SK-N-SH (cell line): Measurements from ENCODE around the gene MNX1. TPM values are rescaled to one million over a fixed set of nuclear protein-coding genes. Genes with fewer than 3 reads are reported as not detected.

Experiments used
- CTCF ChIA-PET: fragments of 300-600, 350-600 bp; formaldehyde crosslinking; extraction: SDS; loops from one replicate; lab custom pipeline; 2021; lab: Yijun Ruan, JAX
- POLR2A ChIA-PET: fragments of 350-600 bp; sonication (Branson Sonifier 250); formaldehyde crosslinking; extraction: SDS; loops from one replicate; lab custom pipeline; 2020; ENCODE audit warnings: antibody characterized with exemption, inconsistent platforms; lab: Yijun Ruan, JAX
- DNase-seq: peaks from one replicate; pipeline ENCODE4 v3.0.0; 2012
- H2AFZ ChIP-seq: fragments of 200-600 bp; sonication (generic); 2 replicates; pipeline ENCODE4 v1.8.1; 2016; ENCODE audit warnings: antibody characterized with exemption, mild to moderate bottlenecking, low read depth
- H3F3A ChIP-seq: fragments of 200-600 bp; sonication (generic); replicated peaks from 2 replicates; pipeline ENCODE3; 2016; ENCODE audit warnings: antibody characterized with exemption, mild to moderate bottlenecking; ENCODE audit not compliant: insufficient read depth
- H3K27ac ChIP-seq, 2 experiments: fragments of 200-500 bp in 1 of 2; fragments of 200-600 bp in 1 of 2; sonication (Bioruptor generic) in 1 of 2; sonication (generic), shearing (Covaris generic) in 1 of 2; 2 replicates each; pipeline versions ENCODE4 v1.5.1 to v1.6.1; 2014 to 2016; ENCODE audit warnings: low read depth in 2 of 2, inconsistent platforms in 1 of 2, low read length in 1 of 2, mild to moderate bottlenecking in 1 of 2, mixed read lengths in 1 of 2
- H3K27me3 ChIP-seq: fragments of 200-600 bp; sonication (generic), shearing (Covaris generic); 2 replicates; pipeline ENCODE4 v1.6.1; 2016; ENCODE audit warnings: mixed run types; ENCODE audit not compliant: insufficient read depth
- H3K36me3 ChIP-seq, 2 experiments: fragments of 200-500 bp in 1 of 2; fragments of 200-600 bp in 1 of 2; sonication (Bioruptor generic) in 1 of 2; sonication (generic) in 1 of 2; replicated peaks in 1 of 2; 2 replicates each; pipeline versions ENCODE3 to v1.5.1; 2014 to 2016; ENCODE audit warnings: low read length in 1 of 2, mild to moderate bottlenecking in 1 of 2; ENCODE audit not compliant: insufficient read depth in 2 of 2, control insufficient read depth in 1 of 2
- H3K4me1 ChIP-seq, 2 experiments: fragments of 200-500 bp in 1 of 2; fragments of 200-600 bp in 1 of 2; sonication (Bioruptor generic) in 1 of 2; sonication (generic), shearing (Covaris generic) in 1 of 2; 2 replicates each; pipeline versions ENCODE4 v1.5.1 to v1.6.1; 2014 to 2016; ENCODE audit warnings: low read depth in 1 of 2, low read length in 1 of 2, mixed run types in 1 of 2; ENCODE audit not compliant: insufficient read depth in 2 of 2, control insufficient read depth in 1 of 2
- H3K4me2 ChIP-seq: fragments of 200-600 bp; sonication (generic), shearing (Covaris generic); 2 replicates; pipeline ENCODE4 v1.6.1; 2017; ENCODE audit warnings: mixed run types
- H3K4me3 ChIP-seq, 2 experiments: fragments of 200-500 bp in 1 of 2; fragments of 200-600 bp in 1 of 2; sonication (Bioruptor generic) in 1 of 2; sonication (generic), shearing (Covaris generic) in 1 of 2; 2 replicates each; pipeline versions ENCODE4 v1.5.1 to v1.8.1; 2014 to 2016; ENCODE audit warnings: low read depth in 2 of 2, inconsistent platforms in 1 of 2, low read length in 1 of 2, mild to moderate bottlenecking in 1 of 2, mixed read lengths in 1 of 2, moderate library complexity in 1 of 2
- H3K79me2 ChIP-seq: fragments of 200-600 bp; sonication (generic); 2 replicates; pipeline ENCODE4 v1.8.1; 2017; ENCODE audit warnings: mild to moderate bottlenecking; ENCODE audit not compliant: insufficient read depth
- H3K9ac ChIP-seq: fragments of 200-600 bp; sonication (generic); 2 replicates; pipeline ENCODE4 v1.6.1; 2017; ENCODE audit warnings: mixed run types
- H3K9me2 ChIP-seq: fragments of 200-600 bp; sonication (generic); 2 replicates; pipeline ENCODE4 v1.6.1; 2017; ENCODE audit warnings: mixed run types
- H3K9me3 ChIP-seq: fragments of 200-600 bp; sonication (generic); 2 replicates; pipeline ENCODE4 v1.6.1; 2017; ENCODE audit warnings: mixed run types, mild to moderate bottlenecking, moderate library complexity
- H4K20me1 ChIP-seq: fragments of 200-600 bp; sonication (generic); 2 replicates; pipeline ENCODE4 v1.6.1; 2017; ENCODE audit warnings: mild to moderate bottlenecking, mixed run types; ENCODE audit not compliant: insufficient read depth
- ELF1 ChIP-seq: IDR thresholded peaks from 2 replicates; pipeline ENCODE4 v1.4.0; 2012
- EP300 ChIP-seq, 2 experiments: IDR thresholded peaks; 2 replicates each; pipeline versions ENCODE4 v1.4.0 to v1.6.1; 2012; ENCODE audit warnings: borderline replicate concordance in 1 of 2, low read depth in 1 of 2, low read length in 1 of 2
- EZH2phosphoT487 ChIP-seq: fragments of 200-600 bp; sonication (generic); IDR thresholded peaks from 2 replicates; pipeline ENCODE4 v1.6.1; 2017; ENCODE audit warnings: low read depth, mixed run types, mild to moderate bottlenecking, antibody characterized with exemption, moderate library complexity, borderline replicate concordance
- FOSL2 ChIP-seq: IDR thresholded peaks from 2 replicates; pipeline ENCODE4 v1.4.0; 2012; ENCODE audit warnings: low read depth, mild to moderate bottlenecking, moderate library complexity, borderline replicate concordance
- GATA2 ChIP-seq: sonication (generic); formaldehyde crosslinking; IDR thresholded peaks from 2 replicates; pipeline ENCODE4 v1.5.0; 2020; ENCODE audit warnings: mild to moderate bottlenecking, missing genetic modification reagents
- JUND ChIP-seq: IDR thresholded peaks from 2 replicates; pipeline ENCODE4 v1.4.0; 2012
- MXI1 ChIP-seq: IDR thresholded peaks from 2 replicates; pipeline ENCODE4 v1.6.1; 2012; ENCODE audit warnings: mild to moderate bottlenecking, low read depth, low read length, improper control_type of control experiment
- NFIC ChIP-seq: IDR thresholded peaks from 2 replicates; pipeline ENCODE4 v1.4.0; 2012; ENCODE audit warnings: borderline replicate concordance
- RCOR1 ChIP-seq: fragments of 150-350 bp; IDR thresholded peaks from 2 replicates; pipeline ENCODE4 v1.6.1; 2017; ENCODE audit warnings: antibody characterized with exemption, low read length
- RXRA ChIP-seq: IDR thresholded peaks from 2 replicates; pipeline ENCODE4 v1.4.0; 2012; ENCODE audit warnings: low read depth, mild to moderate bottlenecking, borderline replicate concordance
- SMC3 ChIP-seq: IDR thresholded peaks from 2 replicates; pipeline ENCODE4 v1.6.1; 2012; ENCODE audit warnings: low read depth, low read length, improper control_type of control experiment
- TAF1 ChIP-seq: IDR thresholded peaks from 2 replicates; pipeline ENCODE4 v1.6.1; 2012; ENCODE audit warnings: low read depth, mild to moderate bottlenecking, low read length, moderate library complexity, borderline replicate concordance
- TEAD4 ChIP-seq: IDR thresholded peaks from 2 replicates; pipeline ENCODE4 v1.4.0; 2012; ENCODE audit warnings: mild to moderate bottlenecking, borderline replicate concordance; ENCODE audit not compliant: insufficient read depth
- WGBS: methylation state at CpG from one replicate; pipeline ENCODE4 v1.1.6; 2017; ENCODE audit warnings: low lambda C conversion rate; 5-methylcytosine and 5-hydroxymethylcytosine counted together
- polyA plus RNA-seq, 3 experiments: library from polyadenylated mRNA; depleted of rRNA; stranded (reverse); fragments of >200 nt; gene quantifications; 2 replicates each; pipeline ENCODE4 v1.2.3, GENCODE V29; 2012
- TF ChIP-seq, protein P1 (sequence below): fragments of 150-350 bp; IDR thresholded peaks from 2 replicates; pipeline ENCODE4 v1.6.1; 2016; ENCODE audit warnings: mild to moderate bottlenecking, low read depth, low read length
- TF ChIP-seq, protein P2 (sequence below): IDR thresholded peaks from 2 replicates; pipeline ENCODE4 v1.4.0; 2012; ENCODE audit warnings: low read depth, borderline replicate concordance
- TF ChIP-seq, protein P3 (sequence below): fragments of 150-350 bp; IDR thresholded peaks from 2 replicates; pipeline ENCODE4 v1.6.1; 2017; ENCODE audit warnings: antibody characterized with exemption, low read length, low read depth, borderline replicate concordance
- TF ChIP-seq, protein P4 (sequence below): IDR thresholded peaks from 2 replicates; pipeline ENCODE4 v1.6.1; 2012; ENCODE audit warnings: mild to moderate bottlenecking, low read depth, low read length, moderate library complexity
- TF ChIP-seq, protein P5 (sequence below): IDR thresholded peaks from 2 replicates; pipeline ENCODE4; 2012

The MNX1 gene
- polyA plus RNA-seq, 1 of the 3 experiments (the other 2 are of a cell fraction): not detected

DNA sequence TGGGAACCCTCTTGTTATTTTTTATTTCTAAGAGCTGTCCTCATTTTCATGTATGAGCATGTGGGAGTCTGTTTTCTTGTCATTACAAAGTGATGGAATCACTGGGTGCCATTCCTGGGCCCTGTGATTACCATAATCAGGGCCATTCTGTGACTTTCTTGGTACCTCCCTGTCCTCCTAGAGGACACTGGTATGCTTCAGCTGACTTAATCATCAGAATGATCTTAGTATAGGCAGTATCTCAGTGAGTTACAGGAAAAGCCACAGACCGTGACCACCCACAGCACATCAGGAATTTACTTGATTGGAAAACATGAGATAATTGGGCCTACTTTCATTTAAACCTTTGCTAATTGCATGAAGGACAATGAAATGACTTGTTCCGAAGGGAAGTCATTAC lies 53.7 kb downstream of the MNX1 start (continued):
- no peak for TF ChIP-seq JUND

DNA sequence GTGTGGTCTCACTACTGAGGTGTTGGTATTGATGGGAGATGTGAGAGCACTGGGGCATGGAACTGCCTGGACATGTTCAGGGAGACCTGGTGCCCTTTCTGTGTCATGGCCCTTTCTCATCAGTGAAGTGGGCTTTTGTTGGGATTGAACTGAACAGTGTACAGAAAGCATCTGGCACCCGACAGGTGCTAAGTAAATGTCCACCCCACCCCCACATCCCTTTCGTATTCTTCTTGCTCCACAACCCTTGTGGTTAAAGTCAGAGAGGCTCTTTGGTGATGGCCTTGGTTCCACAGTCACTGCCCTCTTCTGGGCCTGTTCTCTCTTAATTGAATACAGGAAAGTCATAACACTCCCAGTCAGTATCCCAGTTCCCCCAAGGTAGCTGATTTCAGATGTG lies 55.5 kb downstream of the MNX1 start:
- DNase-seq: no peak
- Histone ChIP-seq H2AFZ (no peak overlapping the region), H3K27me3 (no peaks in the 10 kb centered on the region), H3F3A (peaks cover 14% of the 10 kb centered on the region), H3K9ac (no peak overlapping the region), H3K9me3 (no peaks in the 10 kb centered on the region), H3K4me1 (peaks cover 5 to 16% of the 10 kb centered on the region in 2 experiments; a peak in 3 of 4 replicates), H3K27ac (no peak overlapping the region), H3K36me3 (peaks cover 74 to 77% of the 10 kb centered on the region in 2 experiments), H4K20me1 (peaks cover 53% of the 10 kb centered on the region), H3K79me2 (peaks cover 89% of the 10 kb centered on the region), H3K9me2 (no peaks in the 10 kb centered on the region), H3K4me2 (no peak overlapping the region), H3K4me3 (no peak overlapping the region)
- 97% methylated on average over 2 of the region's 2 CpGs for WGBS
- no peak for TF ChIP-seq FOSL2
- no peak for TF ChIP-seq NFIC
- TF ChIP-seq, protein P1, sequence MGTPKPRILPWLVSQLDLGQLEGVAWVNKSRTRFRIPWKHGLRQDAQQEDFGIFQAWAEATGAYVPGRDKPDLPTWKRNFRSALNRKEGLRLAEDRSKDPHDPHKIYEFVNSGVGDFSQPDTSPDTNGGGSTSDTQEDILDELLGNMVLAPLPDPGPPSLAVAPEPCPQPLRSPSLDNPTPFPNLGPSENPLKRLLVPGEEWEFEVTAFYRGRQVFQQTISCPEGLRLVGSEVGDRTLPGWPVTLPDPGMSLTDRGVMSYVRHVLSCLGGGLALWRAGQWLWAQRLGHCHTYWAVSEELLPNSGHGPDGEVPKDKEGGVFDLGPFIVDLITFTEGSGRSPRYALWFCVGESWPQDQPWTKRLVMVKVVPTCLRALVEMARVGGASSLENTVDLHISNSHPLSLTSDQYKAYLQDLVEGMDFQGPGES: no peak
- TF ChIP-seq, protein P2, sequence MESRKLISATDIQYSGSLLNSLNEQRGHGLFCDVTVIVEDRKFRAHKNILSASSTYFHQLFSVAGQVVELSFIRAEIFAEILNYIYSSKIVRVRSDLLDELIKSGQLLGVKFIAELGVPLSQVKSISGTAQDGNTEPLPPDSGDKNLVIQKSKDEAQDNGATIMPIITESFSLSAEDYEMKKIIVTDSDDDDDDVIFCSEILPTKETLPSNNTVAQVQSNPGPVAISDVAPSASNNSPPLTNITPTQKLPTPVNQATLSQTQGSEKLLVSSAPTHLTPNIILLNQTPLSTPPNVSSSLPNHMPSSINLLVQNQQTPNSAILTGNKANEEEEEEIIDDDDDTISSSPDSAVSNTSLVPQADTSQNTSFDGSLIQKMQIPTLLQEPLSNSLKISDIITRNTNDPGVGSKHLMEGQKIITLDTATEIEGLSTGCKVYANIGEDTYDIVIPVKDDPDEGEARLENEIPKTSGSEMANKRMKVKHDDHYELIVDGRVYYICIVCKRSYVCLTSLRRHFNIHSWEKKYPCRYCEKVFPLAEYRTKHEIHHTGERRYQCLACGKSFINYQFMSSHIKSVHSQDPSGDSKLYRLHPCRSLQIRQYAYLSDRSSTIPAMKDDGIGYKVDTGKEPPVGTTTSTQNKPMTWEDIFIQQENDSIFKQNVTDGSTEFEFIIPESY: no peak
- TF ChIP-seq RCOR1: no peak
- TF ChIP-seq SMC3: no peak
- no peak for TF ChIP-seq MXI1
- TF ChIP-seq, protein P3, sequence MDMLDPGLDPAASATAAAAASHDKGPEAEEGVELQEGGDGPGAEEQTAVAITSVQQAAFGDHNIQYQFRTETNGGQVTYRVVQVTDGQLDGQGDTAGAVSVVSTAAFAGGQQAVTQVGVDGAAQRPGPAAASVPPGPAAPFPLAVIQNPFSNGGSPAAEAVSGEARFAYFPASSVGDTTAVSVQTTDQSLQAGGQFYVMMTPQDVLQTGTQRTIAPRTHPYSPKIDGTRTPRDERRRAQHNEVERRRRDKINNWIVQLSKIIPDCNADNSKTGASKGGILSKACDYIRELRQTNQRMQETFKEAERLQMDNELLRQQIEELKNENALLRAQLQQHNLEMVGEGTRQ: no peak
- no peak for TF ChIP-seq EZH2phosphoT487
- TF ChIP-seq, protein P4, sequence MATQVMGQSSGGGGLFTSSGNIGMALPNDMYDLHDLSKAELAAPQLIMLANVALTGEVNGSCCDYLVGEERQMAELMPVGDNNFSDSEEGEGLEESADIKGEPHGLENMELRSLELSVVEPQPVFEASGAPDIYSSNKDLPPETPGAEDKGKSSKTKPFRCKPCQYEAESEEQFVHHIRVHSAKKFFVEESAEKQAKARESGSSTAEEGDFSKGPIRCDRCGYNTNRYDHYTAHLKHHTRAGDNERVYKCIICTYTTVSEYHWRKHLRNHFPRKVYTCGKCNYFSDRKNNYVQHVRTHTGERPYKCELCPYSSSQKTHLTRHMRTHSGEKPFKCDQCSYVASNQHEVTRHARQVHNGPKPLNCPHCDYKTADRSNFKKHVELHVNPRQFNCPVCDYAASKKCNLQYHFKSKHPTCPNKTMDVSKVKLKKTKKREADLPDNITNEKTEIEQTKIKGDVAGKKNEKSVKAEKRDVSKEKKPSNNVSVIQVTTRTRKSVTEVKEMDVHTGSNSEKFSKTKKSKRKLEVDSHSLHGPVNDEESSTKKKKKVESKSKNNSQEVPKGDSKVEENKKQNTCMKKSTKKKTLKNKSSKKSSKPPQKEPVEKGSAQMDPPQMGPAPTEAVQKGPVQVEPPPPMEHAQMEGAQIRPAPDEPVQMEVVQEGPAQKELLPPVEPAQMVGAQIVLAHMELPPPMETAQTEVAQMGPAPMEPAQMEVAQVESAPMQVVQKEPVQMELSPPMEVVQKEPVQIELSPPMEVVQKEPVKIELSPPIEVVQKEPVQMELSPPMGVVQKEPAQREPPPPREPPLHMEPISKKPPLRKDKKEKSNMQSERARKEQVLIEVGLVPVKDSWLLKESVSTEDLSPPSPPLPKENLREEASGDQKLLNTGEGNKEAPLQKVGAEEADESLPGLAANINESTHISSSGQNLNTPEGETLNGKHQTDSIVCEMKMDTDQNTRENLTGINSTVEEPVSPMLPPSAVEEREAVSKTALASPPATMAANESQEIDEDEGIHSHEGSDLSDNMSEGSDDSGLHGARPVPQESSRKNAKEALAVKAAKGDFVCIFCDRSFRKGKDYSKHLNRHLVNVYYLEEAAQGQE: no peak
- no peak for TF ChIP-seq ELF1
- no peak for TF ChIP-seq TEAD4
- no peak for TF ChIP-seq GATA2 (CRISPR knock-in tag)
- TF ChIP-seq EP300 (IDR thresholded peaks at IDR 0.05; ENCODE audit: borderline replicate concordance in 1 of 2, low read depth in 1 of 2, low read length in 1 of 2): no peak
- TF ChIP-seq, protein P5, sequence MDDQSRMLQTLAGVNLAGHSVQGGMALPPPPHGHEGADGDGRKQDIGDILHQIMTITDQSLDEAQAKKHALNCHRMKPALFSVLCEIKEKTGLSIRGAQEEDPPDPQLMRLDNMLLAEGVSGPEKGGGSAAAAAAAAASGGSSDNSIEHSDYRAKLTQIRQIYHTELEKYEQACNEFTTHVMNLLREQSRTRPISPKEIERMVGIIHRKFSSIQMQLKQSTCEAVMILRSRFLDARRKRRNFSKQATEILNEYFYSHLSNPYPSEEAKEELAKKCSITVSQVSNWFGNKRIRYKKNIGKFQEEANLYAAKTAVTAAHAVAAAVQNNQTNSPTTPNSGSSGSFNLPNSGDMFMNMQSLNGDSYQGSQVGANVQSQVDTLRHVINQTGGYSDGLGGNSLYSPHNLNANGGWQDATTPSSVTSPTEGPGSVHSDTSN: no peak
- TF ChIP-seq RXRA: no peak
- TF ChIP-seq TAF1: no peak
- ChIA-PET POLR2A (no interaction called here), CTCF (interaction anchor here (2.4 kb wide), 1 partner anchor 9 kb away, joined by 8 read pairs; no protein-coding TSS in a partner anchor)
